Measurements from ENCODE around the gene PGPEP1.
A peak's percentile ranks its signal among the peaks of the same experiment; 100 is the strongest.
"Not testable (repeated sequence)": the region's sequence is repeated elsewhere in the genome, so short reads cannot be mapped to it uniquely, and the experiment has no call there.

The PGPEP1 gene

DNA sequence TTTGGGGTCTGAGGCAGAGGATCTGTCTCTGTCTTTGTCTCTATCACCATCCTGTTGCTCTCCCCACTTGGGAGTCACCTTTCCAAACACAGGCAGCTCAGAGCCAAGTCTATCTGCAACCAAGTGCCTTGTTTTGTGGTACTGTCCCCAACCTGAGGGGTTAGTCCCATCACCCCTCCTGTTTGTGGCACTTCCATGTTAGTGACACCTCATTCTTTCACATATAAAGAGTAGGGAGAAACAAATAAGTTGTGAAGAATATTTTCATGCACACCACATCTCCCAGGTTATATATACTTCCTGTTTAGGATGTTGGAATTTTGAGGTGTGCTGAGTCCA is 49.3 kb downstream of the PGPEP1 start:
- H3K4me3 ChIP-seq (ENCODE audit: low read depth, low read length) = no peak overlapping the region

DNA sequence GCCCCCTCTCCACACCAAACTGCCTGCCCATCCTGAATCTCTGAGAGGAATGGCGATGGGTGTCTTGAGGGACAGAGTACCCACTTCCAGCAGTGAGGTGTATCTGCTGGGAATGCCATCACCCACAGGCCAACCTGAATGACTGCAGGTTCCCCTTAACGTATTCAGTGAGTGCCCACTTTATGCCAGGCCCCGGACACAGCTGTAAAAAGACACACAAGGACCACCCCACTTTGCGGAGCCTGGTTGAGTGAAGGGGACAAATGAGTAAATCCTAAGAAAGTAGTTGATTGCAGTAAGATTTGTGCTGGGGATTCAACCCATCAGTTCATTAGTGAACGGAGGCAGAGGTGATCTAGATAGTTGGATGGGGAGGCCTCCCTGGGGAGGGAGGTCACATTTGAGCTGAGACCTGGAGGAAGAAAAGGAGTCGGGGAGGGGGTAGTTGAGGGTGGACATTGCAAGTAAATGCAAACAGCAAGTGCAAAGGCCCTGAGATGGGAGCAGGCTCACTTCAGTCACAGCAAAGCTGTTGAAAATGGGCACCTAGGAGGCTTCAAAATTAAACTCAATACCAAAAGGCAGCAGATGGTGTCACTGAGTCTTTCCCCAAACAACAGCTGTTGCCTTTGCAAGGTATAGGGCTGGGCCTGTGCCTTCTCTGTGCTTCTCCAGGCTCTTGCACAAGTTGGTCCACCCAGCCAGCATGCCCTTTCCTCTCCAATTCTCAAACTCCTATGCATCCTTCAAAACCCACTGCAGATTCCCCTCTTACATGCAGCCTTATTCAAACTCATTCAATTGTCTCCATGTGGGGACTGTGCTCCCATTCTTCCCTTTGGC is 49.9 kb downstream of the PGPEP1 start:
- H3K4me3 ChIP-seq (ENCODE audit: low read depth, low read length) = no peak overlapping the region

DNA sequence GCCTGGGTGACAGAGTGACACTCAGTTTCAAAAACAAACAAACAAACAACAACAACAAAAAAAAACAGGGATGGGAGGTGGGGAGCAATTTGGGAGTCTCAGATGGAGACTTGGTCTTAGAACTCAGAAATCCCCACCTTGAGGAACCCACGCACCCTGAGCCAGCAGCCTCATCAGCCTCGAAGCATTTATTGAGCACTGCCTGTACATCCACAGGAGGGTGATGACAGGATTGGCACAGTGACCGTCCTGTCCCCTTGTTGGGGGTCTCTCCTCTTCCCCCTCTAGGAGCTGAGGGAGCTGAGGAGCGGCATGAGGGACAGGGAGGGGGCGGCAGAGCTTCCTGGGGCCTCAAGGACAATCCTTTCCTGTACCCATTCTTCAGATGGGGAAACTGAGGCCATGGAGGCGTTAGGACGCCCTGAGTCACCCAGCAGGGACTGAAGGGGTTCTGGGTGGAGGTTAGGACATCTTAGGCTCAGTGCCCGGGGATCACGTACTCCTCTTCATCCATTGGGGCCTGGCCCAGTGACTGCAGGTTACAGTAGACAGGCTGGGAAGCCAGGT is 51.2 kb downstream of the PGPEP1 start:
- H3K4me3 ChIP-seq (ENCODE audit: low read depth, low read length) = no peak overlapping the region

DNA sequence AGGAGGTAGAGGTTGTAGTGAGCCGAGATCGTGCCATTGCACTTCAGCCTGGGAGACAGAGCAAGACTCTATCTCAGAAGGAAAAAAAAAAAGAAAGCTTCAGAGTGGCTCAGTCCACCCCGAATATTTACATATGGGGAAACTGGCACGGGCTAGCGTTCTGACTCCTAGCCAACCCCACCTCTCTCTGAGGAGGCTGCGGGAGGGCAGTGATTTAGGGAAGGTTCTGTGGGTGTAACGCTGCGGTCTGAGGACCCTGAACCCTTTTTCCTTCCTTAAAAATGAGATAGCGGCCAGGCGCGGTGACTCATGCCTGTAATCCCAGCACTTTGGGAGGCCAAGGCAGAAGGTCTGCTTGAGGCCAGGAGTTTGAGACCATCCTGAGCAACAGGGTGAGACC is 52.0 kb downstream of the PGPEP1 start:
- H3K4me3 ChIP-seq (ENCODE audit: low read depth, low read length) = no peak overlapping the region

DNA sequence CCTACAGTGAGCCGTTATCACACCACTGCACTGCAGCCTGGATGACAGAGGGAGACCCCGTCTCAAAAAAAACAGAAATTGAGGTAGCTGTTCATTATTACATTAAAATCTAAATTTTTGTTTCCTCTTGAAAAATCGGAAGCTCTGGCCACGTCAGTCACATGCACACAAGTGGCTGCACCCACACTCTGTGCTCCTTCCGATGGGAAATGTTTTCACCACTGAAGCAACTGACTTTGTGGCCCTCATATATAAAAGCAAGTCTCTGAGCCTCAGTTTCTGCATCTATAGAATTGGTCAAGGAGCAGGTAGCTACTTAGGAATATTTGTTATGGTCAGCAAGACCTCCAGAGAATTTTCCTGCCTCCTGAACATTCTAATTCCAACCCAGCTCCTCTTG is 52.5 kb downstream of the PGPEP1 start:
- H3K4me3 ChIP-seq (ENCODE audit: low read depth, low read length) = no peak overlapping the region

DNA sequence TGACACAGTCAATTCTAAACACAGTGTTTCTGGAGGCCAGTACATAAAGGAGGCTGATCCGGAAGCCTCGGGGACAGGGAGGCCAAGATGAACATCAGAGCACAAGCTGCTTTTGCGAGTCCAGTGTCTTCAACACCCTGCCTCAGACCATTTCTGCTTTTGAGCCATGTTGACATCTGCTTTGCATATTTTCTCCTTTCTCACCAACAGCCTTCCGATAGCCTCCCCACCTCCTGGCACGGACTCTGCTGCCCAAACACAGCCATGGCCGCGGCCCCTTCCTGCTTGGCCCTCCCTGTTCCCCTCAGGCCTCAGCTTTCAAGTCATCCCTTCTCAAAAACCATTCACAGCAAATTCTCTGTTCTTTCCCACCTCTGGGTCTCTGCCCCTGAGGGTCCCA is 53.4 kb downstream of the PGPEP1 start:
- no peak overlapping the region for H3K4me3 ChIP-seq (ENCODE audit: low read depth, low read length)

DNA sequence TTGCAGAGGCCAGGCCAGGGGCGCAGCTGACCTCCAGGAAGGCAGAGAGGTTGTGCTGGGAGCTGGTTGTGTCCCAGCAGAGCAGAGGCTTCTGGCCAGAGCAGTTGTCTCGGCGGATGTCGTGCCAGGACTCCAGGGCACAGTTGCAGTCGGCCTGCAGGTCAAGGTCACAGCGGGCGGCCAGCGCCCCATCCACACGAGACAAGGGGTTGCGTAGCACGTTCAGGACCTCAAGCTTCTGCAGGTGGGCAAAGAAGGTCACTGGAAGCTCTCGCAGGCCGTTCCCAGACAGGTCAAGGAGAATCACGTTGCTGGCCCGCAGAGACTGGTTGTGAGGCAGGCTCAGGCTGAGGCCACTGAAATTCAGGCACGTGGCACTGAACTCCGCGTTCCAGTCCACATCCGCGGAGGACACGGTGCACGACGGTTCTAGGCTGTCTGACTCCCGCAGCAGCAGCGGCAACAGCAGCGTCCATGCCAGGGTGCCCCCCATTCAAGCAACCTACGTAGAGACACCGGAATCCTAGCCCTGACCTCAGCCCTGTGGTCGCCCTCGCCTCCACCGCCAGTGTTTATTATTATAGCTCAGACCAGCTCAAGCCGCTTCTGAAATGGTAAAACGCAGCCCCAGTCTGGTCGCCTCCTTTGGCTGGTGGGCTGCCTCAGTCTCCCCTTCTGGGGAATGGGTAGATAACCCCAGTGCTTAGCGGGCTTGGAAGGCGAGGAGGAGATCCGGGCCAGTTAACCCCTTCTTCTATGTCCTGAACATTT is 56.3 kb downstream of the PGPEP1 start:
- H3K4me3 ChIP-seq (ENCODE audit: low read depth, low read length) = no peak overlapping the region

DNA sequence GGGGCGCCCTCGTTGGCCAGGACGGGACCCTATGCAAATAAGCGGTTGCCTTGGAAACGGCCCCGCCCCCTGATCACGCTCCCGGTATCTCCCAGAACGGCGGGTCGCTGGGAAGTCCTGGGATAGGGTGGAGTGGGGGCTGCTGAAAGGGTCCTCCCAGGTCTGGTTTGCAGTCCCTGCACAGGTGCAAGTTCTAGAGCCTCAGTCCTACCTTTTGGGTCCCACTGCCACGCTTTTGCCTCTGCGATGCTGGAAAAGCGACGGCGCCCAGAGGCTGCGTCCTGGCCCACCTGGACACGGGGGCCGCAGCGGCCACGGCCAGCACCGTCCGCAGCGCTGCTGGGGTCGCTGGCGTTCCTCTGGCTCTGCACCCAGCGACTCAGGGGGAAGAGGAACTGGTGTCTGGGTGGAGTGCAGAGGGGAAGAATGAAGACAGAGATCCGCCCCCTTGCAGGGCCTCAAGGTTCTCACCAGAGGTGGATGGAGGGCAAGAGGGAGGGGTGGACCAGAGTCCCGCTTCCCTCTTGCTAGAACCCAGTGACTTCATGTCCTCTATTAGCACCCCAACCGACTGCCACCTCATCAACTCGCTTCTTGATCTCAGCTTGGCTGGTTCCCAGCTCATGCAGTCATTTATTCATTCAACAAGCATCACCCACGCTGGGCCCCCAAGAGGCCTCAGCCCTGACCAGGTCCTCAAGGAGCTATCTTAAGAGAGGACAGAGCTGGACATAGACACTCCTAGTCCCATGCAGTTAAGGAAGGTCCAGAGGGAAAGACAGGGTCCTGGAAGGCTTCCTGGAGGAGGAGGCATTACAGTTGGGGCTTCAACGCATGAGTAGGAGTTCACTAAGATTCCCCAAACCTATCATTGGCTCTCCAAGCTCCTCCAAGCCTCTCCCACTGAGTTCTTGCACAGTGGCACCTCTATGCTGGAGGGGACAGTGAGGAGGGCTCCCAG is 57.1 kb downstream of the PGPEP1 start, which contains the start of gene LRRC25:
TSS of gene LRRC25 (minus strand) at position 381 of the 961 bp plus-strand sequence. CDS start 659 bp downstream, outside the sequence.
- no peak within 1 kb of the TSS for H3K4me3 ChIP-seq (ENCODE audit: low read depth, low read length)

DNA sequence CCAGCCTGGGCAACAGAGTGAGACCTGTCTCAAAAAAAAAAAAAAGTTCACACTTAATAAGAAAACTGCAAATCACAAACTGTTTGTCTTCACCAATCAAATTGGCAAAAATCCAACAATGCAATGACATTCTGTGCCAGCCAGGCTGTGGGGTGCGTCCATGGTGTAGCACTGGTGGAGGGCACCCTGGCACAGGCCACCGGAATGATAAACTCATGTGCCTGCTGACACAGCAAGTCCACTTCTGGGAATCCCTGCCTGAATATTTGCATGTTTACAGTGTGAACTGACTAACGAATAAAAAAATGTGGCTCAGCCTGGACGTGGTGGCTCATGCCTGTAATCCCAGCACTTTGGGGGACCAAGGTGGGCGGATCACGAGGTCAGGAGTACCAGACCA is 58.6 kb downstream of the PGPEP1 start:
- no peak overlapping the region for H3K4me3 ChIP-seq (ENCODE audit: low read depth, low read length)

DNA sequence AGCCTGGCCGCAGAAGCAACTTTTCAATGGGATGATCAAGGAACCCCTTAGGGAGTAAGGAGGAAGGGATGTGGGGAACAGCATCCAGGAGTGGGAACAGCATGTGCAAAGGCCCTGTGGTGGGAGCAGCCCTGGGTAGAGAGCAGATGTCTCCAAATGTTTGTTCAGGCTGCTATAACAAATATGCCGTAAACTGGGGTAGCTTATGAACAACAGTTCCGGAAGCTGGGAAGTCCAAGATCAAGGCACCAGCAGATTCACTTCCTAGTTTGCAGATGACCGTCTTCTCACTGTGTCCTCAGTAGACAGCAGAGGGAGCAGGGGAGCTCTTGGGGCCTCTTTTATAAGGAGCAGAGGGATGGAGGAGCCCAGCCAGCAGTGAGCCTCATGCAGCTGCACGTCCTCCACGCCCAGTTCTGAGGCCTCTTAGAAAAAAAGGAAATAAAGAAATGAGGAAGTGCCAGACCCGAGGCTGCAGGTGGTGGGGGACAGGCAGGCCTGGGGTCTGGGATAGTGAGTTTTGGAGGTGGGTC is 61.2 kb downstream of the PGPEP1 start:
- no peak overlapping the region for H3K4me3 ChIP-seq (ENCODE audit: low read depth, low read length)

DNA sequence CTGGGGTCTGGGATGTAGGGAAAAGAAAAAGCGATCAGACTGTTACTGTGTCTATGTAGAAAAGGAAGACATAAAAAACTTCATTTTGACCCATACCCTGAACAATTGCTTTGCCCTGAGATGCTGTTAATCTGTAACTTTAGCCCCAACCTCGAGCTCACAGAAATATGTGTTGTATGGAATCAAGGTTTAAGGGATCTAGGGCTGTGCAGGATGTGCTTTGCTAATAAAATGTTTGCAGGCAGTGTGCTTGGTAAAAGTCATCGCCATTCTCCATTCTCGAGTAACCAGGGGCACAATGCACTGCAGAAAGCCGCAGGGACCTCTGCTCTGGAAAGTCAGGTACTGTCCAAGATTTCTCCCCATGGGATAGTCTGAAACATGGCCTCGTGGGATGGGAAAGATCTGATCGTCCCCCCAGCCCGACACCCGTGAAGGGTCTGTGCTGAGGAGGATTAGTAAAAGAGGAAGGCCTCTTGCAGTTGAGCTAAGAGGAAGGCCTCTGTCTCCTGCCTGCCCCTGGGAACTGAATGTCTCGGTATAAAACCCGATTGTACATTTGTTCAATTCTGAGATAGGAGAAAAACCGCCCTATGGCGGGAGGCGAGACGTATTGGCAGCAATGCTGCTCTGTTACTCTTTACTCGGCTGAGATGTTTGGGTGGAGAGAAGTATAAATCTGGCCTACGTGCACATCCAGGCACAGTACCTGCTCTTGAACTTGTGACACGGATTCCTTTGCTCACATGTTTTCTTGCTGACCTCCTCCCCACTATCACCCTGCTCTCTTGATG is 62.3 kb downstream of the PGPEP1 start:
- not testable (repeated sequence) for H3K4me3 ChIP-seq (ENCODE audit: low read depth, low read length)

DNA sequence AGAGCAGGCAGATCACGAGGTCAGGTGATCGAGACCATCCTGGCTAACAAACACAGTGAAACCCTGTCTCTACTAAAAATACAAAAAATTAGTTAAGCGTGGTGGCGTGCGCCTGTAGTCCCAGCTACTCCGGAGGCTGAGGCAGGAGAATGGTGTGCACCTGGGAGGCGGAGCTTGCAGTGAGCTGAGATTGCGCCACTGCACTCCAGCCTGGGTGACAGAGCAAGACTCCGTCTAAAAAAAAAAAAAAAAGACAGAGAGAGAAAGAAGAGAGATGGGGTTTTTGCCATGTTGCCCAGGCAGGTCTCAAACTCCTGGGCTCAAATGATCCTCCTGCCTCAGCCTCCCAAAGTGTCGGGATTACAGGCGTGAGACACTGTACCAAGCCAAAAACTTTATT is 65.4 kb downstream of the PGPEP1 start:
- not testable (repeated sequence) for H3K4me3 ChIP-seq (ENCODE audit: low read depth, low read length)

DNA sequence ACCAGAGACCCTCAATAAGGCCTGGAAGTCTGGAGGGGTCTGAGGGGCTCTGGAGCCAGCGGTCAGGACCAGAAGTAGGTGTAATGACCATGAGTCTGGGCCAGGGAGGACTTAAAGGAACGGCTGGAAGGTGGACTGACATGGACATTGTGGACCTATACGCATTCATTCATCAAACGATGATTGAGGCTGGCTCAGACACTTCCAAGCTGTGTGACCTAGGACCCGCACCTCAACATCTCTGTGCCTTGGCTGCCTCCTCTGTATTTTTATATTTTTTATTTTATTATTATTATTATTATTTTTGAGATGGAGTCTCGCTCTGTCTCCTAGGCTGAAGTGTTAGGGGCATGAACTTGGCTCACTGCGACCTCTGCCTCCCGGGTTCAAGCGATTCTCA is 66.4 kb downstream of the PGPEP1 start:
- H3K4me3 ChIP-seq (ENCODE audit: low read depth, low read length) = no peak overlapping the region

DNA sequence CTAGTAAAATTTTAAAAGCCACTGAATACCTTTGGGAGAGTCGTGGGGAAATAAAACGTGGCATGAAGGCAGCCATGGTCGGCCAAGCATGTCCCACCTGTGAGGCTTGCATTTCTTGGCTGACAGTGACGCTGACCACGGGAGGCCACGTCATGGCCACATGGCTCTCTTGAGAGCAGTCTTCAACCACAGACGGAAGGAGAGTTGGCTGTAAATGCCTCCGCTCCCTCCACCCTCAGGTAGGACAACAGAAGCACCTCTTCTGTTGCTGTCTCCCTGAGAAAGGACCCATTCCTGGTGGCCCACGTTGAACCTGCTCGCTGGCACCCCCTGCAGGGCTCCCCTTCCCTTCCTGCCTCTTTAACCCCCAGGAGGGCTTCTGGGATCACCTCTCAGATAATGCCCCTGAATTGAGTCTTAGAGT is 67.7 kb downstream of the PGPEP1 start:
- H3K4me3 ChIP-seq (ENCODE audit: low read depth, low read length) = no peak overlapping the region

DNA sequence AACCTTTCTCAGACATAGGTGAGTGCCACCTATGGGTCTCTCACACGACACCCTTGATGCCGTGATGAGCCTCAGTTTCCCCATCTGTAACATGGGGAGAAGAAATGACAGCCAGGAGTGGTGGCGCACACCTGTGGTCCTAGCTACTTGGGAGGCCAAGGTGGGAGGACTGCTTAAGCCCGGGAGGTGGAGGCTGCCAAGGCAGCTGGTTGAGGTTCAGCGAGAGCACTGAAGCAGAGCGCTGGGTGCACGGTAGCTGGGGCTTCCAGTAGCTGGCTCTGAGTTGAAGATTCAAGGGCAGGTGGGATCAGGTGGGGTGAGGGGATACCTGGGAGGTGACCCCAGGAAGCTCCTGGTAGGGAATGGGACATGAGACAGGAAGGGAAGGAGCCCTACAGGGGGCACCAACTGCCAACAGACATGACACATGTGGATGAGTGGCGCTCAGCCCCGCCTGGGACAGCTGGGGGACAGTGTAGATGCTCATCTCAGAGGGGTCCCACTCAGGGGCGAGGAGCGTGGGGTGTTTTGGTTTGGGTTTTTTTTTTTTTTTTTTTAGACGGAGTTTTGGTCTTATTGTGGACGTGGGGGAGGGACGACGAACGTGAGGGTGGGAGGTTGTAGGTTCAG is 72.3 kb downstream of the PGPEP1 start:
- H3K4me3 ChIP-seq (ENCODE audit: low read depth, low read length) = no peak overlapping the region

DNA sequence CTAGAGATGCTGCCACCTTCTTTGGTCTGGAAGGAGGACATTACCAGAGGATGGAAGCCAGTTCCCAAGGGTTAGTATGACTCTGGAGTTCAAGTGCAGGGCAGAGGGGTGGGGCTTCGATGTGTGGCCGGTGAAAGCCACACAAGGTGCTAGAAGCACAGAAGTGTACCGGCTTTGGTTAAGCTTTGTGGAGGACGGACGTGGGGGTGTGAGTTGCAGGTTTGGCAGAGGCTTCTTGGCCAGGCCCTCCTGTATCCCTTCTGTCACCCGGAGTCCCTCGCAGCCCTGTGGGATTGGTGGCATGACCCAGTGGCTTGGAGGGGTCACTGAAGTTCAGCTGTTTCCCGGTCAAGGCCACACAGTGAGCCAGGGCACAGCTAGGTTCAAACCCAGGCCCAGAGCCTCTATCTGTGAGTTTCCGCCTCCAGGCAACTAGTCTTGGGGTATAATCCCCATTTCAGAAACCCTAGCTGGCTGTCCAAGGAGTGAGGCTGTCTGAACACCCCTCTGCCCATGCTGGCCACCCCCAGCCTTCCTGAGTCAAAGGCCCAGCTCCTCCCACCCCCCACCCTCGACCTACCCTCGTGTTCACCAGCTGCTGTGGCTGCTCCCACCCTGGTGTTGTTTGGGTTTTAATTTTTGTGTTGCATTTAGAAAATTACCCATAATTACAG is 74.2 kb downstream of the PGPEP1 start:
- H3K4me3 ChIP-seq (ENCODE audit: low read depth, low read length) = no peak overlapping the region

DNA sequence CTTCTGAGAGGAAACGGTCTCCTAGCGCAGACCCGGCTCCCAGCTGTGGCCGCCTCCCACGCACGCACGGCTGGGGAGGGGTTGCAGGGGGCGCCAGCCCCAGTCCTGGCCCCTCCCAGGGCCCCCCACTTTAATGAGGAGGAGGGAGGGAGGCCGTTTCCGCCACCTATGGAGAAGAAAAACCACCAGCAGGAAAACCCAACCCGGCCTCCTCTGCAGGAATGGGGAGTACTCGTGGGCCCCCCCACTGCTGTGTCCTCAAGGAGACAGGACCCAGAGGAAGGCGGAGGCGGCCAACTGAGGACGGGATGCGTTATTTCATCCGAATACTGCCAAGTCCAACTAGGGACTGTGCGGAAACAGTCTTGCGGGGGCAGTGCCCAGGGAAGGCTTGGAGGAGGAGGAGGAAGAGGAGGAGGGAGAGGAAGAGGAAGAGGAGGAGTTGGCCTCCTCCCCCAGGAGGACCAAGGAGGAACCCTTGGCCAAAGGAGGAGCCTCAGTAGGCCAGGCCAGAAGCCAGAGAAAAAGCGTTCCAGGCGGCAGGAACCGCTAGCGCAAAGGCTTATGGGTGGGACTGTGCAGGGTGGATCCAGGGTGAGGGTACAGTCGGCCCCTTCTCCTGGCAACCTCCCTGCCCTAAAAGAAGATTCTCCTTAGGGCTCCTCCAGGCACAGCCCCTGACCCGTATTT is 74.9 kb downstream of the PGPEP1 start:
- H3K4me3 ChIP-seq (ENCODE audit: low read depth, low read length) = no peak overlapping the region

DNA sequence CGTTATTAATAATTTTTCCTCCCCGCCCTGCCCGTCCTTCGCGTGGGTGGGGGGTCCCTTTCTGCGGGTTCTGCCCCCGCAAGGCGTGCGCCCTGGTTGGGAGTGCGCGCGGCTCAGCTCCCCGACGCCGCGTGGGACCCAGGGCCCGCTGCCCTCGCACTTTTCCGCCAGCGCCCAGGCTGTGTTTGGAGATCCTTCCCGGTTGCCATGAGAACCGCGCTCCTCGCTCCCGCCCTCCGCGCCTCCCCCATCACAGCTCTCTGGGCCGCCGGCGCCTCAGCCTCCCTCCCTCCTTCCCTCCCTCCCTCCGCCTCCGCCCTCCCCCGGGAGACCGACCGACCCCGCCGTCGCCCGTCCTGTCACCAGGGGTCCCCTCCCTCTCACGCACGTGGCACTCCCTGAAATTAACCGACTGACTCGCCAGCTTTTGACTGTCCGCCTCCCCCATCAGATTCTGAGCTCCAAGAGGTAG is 76.4 kb downstream of the PGPEP1 start:
- peak overlapping the region; percentile 34 for H3K4me3 ChIP-seq (ENCODE audit: low read depth, low read length)

Data from iPS-11a (cell line).